GM19351 (cell line): Measurements from ENCODE around the gene SEH1L.
"Not testable (repeated sequence)": the region's sequence is repeated elsewhere in the genome, so short reads cannot be mapped to it uniquely, and the experiment has no call there.

Experiments
- ATAC-seq: cut with Tn5 transposase; IDR thresholded peaks from one replicate; pipeline ENCODE4 v1.9.1; 2021; ENCODE audit warnings: mild to moderate bottlenecking, moderate library complexity; ENCODE audit not compliant: unreplicated experiment

The SEH1L gene

DNA sequence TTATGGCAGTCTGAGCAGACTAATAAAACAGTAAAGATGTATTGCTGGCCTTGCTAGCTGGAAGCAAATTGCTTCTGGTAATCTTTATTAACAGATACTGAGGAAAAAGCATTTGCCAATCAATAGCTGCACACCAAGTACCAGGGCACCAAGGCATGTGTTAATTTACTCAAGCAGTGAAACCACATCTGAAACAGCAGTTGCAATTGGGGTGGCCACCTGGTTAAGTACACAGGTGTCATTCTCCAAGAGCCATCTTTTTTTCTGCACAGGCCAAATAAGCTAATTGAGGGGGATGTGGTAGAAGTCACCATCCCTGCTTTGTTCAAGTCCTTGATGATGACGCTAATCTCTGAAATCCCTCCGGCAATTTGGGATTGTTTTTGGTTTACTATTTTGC, 8.6 kb upstream of the SEH1L start:
- ATAC-seq, result no peak

- ATAC-seq, result no peak
Observed at GRCh38 chr18:12943215-12943614, 4.6 kb upstream of the SEH1L start.

DNA sequence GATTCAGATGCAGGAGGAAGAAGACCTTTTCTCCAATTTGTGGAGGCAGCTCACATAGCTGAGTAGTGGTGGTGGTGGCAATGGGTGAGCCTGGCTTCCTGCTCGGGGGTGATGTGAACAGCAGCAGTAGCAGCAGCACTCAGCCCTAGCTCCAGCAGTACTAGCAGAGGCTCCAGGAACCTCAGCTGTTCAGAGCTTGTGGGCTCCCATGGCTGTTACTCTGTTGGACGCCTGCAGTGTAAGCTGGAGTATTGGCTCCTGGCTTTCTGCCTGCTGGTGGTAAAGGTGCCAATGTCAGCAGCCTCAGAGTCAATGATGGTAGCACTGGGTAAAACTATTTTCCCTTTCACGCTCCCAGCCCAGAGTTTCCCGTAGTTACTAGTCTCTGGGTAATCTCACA, 3.1 kb upstream of the SEH1L start:
- no peak for ATAC-seq

GRCh38 chr18:12946549-12947284, 1.1 kb upstream of the SEH1L start:
- no peak for ATAC-seq

DNA sequence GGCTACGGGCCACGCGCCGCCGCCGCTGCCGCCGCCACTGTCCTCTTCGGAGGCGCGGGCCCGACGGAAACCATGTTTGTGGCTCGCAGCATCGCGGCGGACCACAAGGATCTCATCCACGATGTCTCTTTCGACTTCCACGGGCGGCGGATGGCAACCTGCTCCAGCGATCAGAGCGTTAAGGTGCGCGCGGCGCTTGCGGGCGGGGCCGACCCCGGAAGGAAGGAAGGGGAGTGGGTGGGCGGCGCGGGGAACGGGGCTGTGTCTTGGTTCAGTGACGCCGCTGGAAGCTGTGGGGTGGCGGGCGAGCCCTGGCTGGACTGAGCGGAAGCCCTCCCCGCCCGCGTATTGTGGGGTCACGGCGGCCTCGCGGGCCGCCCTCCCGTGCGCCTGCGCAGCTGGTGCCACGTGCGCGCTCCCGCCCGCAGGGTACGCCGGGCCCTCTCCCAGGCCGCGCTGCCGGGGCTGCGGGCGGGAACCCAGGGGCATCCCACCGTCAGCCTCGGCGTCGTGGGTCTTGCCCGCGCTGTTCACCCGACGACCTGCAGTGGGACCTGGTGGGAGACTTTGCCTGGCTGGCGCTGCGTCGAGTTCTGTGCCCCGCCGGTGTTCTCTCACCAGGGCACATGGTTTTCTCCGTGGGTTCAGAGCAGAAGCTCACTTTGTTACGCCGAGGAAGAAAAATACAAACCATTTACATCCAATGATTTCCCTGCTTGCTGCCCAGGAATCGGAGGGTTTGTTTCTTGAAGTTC, 416 bp downstream of the SEH1L start:
- peak; percentile 70 for ATAC-seq

- ATAC-seq, result no peak
Observed at GRCh38 chr18:12958478-12958877, 10.7 kb downstream of the SEH1L start.

- no peak for ATAC-seq
Observed at GRCh38 chr18:12960395-12960794, 12.6 kb downstream of the SEH1L start.

DNA sequence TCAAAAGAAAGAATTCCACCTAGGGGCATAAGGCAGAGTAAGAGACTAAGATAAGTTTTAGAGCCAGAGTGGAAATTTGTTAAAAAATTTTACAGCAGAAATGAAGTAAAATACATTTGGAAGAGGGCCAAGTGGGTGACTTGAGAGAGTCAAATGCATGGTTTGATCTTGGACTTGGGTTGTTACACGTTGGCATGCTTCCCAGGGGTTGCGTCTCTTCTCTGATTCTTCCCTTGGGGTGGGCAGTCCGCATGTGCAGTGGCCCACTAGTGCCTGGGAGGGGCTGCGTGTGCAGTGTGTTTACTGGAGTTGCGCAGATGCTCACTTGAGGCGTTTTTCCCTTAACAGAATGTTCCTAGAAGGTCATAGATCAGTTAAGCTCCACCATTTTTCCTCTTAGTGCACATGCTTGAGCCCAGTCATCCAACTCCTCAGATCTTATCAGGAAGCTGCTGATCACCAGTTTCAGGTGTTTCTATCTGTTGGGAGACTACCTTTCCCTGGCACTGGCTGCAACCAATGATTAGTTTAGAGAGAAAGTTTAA, 13.1 kb downstream of the SEH1L start:
- ATAC-seq, result no peak

- no peak for ATAC-seq
Observed at GRCh38 chr18:12963069-12963468, 15.3 kb downstream of the SEH1L start.

GRCh38 chr18:12968115-12968514, 20.3 kb downstream of the SEH1L start:
- no peak for ATAC-seq

DNA sequence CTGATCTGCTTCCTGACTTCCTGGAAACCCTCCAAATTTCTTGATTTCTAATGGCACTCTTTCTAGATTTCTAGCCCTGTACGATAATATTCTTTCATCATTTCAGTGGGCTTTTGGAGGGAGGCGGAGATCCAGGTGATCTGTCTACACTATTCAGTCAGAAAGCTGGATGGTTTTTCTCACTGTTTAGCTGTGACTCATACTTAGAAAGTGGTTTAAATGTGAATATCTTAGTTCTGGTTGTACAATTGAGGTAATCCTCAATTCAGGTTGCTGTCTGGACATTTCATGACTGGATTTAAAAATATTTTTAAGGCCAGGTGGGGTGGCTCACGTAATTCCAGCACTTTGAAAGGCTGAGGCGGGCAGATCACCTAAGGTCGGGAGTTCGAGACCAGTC, 20.8 kb downstream of the SEH1L start:
- ATAC-seq, result no peak

DNA sequence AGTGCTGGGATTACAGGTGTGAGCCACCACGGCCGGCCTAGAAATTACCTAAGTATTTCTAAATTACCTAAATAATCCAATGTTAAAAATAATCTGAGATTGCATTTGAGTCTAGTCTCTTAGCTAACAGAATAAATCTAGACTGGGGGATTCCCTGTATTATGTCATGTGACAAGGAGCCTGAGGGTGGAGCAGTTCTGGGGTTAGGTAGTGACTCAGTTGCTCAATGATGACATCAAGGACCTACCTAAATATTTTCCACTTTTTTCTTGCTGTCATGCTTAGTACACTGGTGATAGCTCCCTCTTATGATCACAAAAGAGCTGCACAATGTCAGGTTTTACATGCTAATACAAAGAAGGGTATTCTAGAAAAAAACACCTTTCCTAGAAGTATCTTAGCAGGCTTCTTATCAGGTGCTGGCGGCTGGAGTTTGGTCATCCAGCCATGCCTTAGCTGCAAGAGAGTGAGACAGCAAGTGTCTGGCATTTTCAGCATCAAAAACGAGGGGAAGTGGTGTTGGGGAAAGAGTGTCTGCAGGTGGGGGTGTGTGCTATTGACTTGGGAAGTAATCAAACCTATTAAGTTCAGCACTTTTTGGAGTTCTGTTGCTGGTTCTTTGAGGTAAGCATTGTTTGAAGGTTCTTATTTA, 25.9 kb downstream of the SEH1L start:
- ATAC-seq, result no peak

DNA sequence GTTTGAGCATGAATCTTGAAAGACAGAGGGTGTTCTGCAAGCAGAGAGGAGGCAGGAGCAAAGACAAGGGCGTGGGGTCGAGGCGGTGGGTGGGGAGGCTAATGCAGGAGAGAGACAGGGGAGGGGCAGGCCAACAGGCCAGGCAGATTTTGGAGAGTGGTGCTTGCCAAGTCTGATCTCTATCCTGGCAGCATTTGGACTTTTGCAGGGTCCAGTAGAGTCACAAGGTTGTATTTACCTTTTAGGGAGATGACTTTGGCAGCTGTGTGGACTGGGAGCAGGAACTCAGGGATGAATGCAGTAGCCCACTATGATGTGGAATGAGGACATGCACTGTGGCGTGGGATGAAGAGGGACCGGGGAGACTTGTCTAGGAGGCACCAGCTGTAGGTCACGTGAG, 27.7 kb downstream of the SEH1L start:
- ATAC-seq, result no peak

DNA sequence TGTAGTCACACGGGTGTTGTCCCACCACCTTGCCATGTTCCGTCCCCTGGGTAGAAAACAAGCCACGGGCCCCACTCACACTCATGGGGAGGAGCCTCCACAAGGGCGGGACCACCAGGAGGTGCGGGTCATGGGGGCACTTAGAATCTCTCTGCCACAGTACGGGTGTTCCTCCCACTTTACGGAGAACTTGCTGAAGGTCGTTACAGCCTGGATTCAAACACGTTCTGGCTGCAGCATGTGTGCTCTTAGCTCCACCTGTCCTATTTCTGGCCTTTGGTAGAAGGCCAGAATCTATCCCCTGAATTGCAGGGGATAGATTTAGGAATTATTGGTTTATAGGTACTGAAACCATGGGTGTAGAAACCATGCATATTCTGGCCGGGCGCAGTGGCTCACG, 28.5 kb downstream of the SEH1L start:
- ATAC-seq, result no peak

DNA sequence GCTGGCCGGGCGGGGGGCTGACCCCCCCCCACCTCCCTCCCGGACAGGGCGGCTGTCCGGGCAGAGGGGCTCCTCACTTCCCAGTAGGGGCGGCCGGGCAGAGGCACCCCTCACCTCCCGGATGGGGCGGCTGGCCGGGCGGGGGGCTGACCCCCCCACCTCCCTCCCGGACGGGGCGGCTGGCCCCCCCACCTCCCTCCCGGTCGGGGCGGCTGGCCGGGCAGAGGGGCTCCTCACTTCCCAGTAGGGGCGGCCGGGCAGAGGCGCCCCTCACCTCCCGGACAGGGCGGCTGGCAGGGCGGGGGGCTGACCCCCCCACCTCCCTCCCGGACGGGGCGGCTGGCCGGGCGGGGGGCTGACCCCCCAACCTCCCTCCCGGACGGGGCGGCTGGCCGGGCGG, 32.3 kb downstream of the SEH1L start:
- ATAC-seq, result not testable (repeated sequence)

GRCh38 chr18:12989397-12990122, 41.7 kb downstream of the SEH1L start:
- no peak for ATAC-seq

GRCh38 chr18:12990123-12990475, 42.3 kb downstream of the SEH1L start:
- ATAC-seq, result no peak

DNA sequence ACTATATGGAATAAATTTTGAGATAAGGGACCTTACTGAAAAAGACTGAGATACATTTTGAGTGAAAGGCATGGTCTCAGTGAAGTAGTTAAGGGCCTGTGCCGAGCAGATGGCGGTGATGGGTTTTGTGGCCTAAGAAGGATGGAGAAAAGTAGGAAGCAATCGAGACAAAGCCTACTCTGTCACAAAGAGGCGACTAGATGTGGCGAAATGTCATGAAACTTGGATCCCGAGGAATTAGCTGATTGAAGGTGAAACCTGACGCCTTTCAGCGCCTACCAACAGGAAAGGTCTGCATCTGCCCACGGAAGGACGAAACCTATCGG, 42.8 kb downstream of the SEH1L start:
- peak; percentile 3 for ATAC-seq

GRCh38 chr18:12990967-12991820, 43.4 kb downstream of the SEH1L start, which contains the start of gene CEP192:
CEP192 (plus strand) TSS chr18:12991362; CDS start chr18:12999425, 8,063 bp downstream.
- ATAC-seq, result peak; percentile 82

- no peak for ATAC-seq
Observed at GRCh38 chr18:12991821-12992179, 44.0 kb downstream of the SEH1L start.
